Measurements from ENCODE around the gene KRT82. TPM values are rescaled to one million over a fixed set of nuclear protein-coding genes. Genes with fewer than 3 reads are reported as not detected.

KRT82 gene
- total RNA-seq, 1 experiment from 2014 or later, result not detected

DNA sequence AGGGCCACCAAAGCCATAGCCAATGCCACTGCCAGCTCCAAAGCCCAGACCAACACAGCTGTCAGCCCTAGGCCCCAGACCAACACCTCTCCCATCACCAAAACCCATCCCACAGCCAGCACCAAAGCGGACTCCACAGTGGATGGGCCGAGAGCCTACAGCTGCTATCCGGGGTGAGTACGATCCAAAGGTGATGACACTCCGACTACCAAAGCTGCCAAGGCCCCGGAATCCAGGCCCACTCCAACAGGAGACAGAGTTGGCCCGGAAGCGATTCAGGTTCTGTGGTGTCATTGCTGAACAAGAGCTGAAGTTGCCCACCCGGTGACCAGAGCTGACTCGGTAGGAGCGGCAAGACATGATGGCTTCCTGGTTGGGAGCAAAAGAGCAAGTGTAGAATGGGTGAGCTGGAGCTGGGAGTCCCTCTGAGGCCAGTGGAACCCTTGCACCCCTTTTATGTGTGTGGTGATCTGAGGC, 20.9 kb downstream of the KRT82 start, which contains the start of gene KRT84:
TSS of gene KRT84 (minus strand) at position 427 of the 477 bp plus-strand sequence. CDS start at position 360, 67 bp downstream.
- H3K36me3 ChIP-seq (ENCODE audit: control insufficient read depth, insufficient read depth, low read length), result no peaks in the 10 kb centered on the region
- no peaks in the 10 kb centered on the region; the same call in 1 of the 2 replicates for H3K27me3 ChIP-seq (replicated peaks; ENCODE audit: control insufficient read depth, insufficient read depth, low read length)
- TF ChIP-seq CTCF (IDR thresholded peaks at IDR 0.05; ENCODE audit: insufficient read depth in 1 of 2, low read depth in 1 of 2, low read length in 1 of 2, severe bottlenecking in 1 of 2, unreplicated experiment in 1 of 2), result no peak
- Mint-ChIP-seq H3K27me3 (ENCODE audit: insufficient read depth, unreplicated experiment) (peaks cover 2% of the 10 kb centered on the region), H3K36me3 (ENCODE audit: insufficient read depth, unreplicated experiment) (no peaks in the 10 kb centered on the region), H3K4me3 (ENCODE audit: unreplicated experiment) (no peak within 1 kb of the TSS), H3K9me3 (ENCODE audit: unreplicated experiment) (no peaks in the 10 kb centered on the region), H3K27ac (ENCODE audit: unreplicated experiment) (no peak within 1 kb of the TSS), H3K4me1 (ENCODE audit: low read depth, unreplicated experiment) (no peaks in the 10 kb centered on the region)
- intact Hi-C loops (cut with micrococcal nuclease; ENCODE audit: unreplicated experiment), result no loop called here
- no peak for DNase-seq
- no peak within 1 kb of the TSS for H3K4me3 ChIP-seq (ENCODE audit: low read depth, low read length)
- no peaks in the 10 kb centered on the region for H3K9me3 ChIP-seq
- BruUV-seq (replicated peaks), result no TSS peak
- ChIA-PET CTCF (no interaction called here), POLR2A (no interaction called here)
- H3K4me1 ChIP-seq, result no peaks in the 10 kb centered on the region

DNA sequence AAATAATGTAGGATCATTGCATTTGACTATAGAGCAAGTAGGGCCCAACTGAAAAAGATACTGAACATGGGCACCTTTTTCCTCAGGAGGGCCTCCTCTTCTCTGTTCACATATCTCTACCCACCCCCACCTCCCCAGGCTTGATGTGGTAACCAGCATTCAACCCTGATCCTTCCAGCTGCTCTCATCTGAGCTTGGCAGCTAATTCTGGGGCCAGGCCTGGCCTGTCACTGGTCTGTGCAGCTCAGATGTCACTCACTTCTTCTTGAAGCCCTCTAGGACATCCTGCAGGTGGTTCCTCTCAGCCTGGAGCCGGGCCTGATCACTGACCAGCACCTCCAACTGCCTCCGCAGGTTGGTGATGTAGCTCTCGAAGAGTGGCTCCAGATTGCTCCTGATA, 22.8 kb downstream of the KRT82 start:
- Mint-ChIP-seq H3K36me3 (ENCODE audit: insufficient read depth, unreplicated experiment) (no peaks in the 10 kb centered on the region), H3K9me3 (ENCODE audit: unreplicated experiment) (no peaks in the 10 kb centered on the region), H3K27ac (ENCODE audit: unreplicated experiment) (no peak overlapping the region), H3K4me1 (ENCODE audit: low read depth, unreplicated experiment) (no peaks in the 10 kb centered on the region), H3K27me3 (ENCODE audit: insufficient read depth, unreplicated experiment) (peaks cover 3% of the 10 kb centered on the region), H3K4me3 (ENCODE audit: unreplicated experiment) (no peak overlapping the region)
- Histone ChIP-seq H3K36me3 (ENCODE audit: control insufficient read depth, insufficient read depth, low read length) (no peaks in the 10 kb centered on the region), H3K4me1 (no peaks in the 10 kb centered on the region), H3K9me3 (no peaks in the 10 kb centered on the region), H3K27me3 (replicated peaks; ENCODE audit: control insufficient read depth, insufficient read depth, low read length) (no peaks in the 10 kb centered on the region), H3K4me3 (ENCODE audit: low read depth, low read length) (no peak overlapping the region)
- intact Hi-C loops (cut with micrococcal nuclease; ENCODE audit: unreplicated experiment), result no loop called here
- ChIA-PET POLR2A (no interaction called here), CTCF (interaction anchor here (0.7 to 0.8 kb wide), 2 partner anchors 25 to 236 kb away, joined by 3 to 4 read pairs; no protein-coding TSS in a partner anchor)
- DNase-seq, result no peak
- no peak for TF ChIP-seq CTCF (IDR thresholded peaks at IDR 0.05; ENCODE audit: insufficient read depth in 1 of 2, low read depth in 1 of 2, low read length in 1 of 2, severe bottlenecking in 1 of 2, unreplicated experiment in 1 of 2)
- BruUV-seq (replicated peaks), result no TSS peak

- Mint-ChIP-seq H3K27me3 (ENCODE audit: insufficient read depth, unreplicated experiment) (peaks cover 3% of the 10 kb centered on the region), H3K4me3 (ENCODE audit: unreplicated experiment) (no peak overlapping the region), H3K27ac (ENCODE audit: unreplicated experiment) (no peak overlapping the region), H3K4me1 (ENCODE audit: low read depth, unreplicated experiment) (no peaks in the 10 kb centered on the region), H3K36me3 (ENCODE audit: insufficient read depth, unreplicated experiment) (no peaks in the 10 kb centered on the region), H3K9me3 (ENCODE audit: unreplicated experiment) (no peaks in the 10 kb centered on the region)
- no peaks in the 10 kb centered on the region for H3K4me1 ChIP-seq
- CTCF ChIA-PET, result no interaction called here
- no peaks in the 10 kb centered on the region for H3K9me3 ChIP-seq
- no peak for DNase-seq
- H3K36me3 ChIP-seq (ENCODE audit: control insufficient read depth, insufficient read depth, low read length), result no peaks in the 10 kb centered on the region
- H3K27me3 ChIP-seq (replicated peaks; ENCODE audit: control insufficient read depth, insufficient read depth, low read length), result no peaks in the 10 kb centered on the region
- H3K4me3 ChIP-seq (ENCODE audit: low read depth, low read length), result no peak overlapping the region
- POLR2A ChIA-PET, result no interaction called here
- no peak for TF ChIP-seq CTCF (IDR thresholded peaks at IDR 0.05; ENCODE audit: insufficient read depth in 1 of 2, low read depth in 1 of 2, low read length in 1 of 2, severe bottlenecking in 1 of 2, unreplicated experiment in 1 of 2)
- no TSS peak for BruUV-seq (replicated peaks)
- intact Hi-C loops (cut with micrococcal nuclease; ENCODE audit: unreplicated experiment), result no loop called here
Observed at GRCh38 chr12:52382854-52383253, 23.3 kb downstream of the KRT82 start.
